ENCODE results near the gene TADA3.
A peak's percentile ranks its signal among the peaks of the same experiment; 100 is the strongest.

The TADA3 gene

DNA sequence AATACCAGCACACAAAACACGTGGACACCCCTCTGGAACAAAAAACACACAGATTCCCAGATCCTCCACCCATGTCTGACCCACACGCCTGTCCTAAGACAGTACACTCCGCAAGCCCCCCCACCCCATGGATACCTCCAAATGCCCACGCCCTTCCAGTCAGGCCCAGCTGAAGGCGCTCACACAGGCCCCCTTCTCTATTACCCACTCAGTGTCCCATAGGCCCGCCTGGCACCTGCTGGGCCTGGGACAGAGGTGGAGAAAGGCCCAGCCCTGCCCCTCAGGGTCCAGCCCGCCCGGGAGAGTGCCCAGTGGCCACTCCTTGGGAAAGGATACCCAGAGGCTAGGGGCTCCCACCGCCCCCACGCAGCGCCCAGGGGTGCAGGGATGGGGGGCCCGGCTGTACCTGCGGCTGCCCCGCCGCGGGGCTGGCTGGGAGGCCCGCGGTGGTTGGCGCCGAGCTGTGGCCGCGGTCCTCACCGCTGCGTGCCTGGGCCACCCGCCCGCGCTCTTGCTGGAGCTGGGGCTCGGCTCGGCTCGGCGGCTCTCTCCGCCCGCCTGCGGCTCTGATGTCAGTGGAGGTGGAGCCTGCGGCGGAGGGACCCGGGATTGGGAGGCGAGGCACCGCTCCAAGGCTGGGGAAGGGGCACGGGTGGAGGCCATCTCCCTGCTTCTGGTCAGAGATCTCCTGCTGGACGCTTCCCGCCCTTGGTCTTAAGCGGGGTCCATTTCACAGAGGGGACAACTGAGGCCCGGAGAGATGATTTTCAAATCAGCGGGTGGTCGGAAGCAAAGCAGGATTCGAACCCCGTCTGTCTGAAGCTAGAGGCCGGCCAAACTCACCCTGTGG lies 22.6 kb downstream of the TADA3 start, which contains the start of gene CAMK1:
Gene CAMK1, minus strand, starts transcription at position 522 of the 850 bp plus-strand sequence. CDS start 2,198 bp downstream, outside the sequence.
- H3K27me3 ChIP-seq (replicated peaks; ENCODE audit: insufficient read depth, low read length): no peaks in the 10 kb centered on the region
- H3K4me2 ChIP-seq (ENCODE audit: low read depth, low read length): peak within 1 kb of the TSS; percentile 80
- H3K4me3 ChIP-seq (ENCODE audit: low read length): peak within 1 kb of the TSS; percentile 75
- no peaks in the 10 kb centered on the region for H4K20me1 ChIP-seq (ENCODE audit: insufficient read depth, low read length)
- TF ChIP-seq, protein P1, sequence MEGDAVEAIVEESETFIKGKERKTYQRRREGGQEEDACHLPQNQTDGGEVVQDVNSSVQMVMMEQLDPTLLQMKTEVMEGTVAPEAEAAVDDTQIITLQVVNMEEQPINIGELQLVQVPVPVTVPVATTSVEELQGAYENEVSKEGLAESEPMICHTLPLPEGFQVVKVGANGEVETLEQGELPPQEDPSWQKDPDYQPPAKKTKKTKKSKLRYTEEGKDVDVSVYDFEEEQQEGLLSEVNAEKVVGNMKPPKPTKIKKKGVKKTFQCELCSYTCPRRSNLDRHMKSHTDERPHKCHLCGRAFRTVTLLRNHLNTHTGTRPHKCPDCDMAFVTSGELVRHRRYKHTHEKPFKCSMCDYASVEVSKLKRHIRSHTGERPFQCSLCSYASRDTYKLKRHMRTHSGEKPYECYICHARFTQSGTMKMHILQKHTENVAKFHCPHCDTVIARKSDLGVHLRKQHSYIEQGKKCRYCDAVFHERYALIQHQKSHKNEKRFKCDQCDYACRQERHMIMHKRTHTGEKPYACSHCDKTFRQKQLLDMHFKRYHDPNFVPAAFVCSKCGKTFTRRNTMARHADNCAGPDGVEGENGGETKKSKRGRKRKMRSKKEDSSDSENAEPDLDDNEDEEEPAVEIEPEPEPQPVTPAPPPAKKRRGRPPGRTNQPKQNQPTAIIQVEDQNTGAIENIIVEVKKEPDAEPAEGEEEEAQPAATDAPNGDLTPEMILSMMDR (IDR thresholded peaks at IDR 0.05; ENCODE audit: low read length): no peak
- TF ChIP-seq EZH2 (optimal IDR thresholded peaks at IDR 0.05; ENCODE audit: low read depth, low read length) (no peak), EZH2phosphoT487 (IDR thresholded peaks at IDR 0.05; ENCODE audit: low read length) (no peak)
- DNase-seq: peak; percentile 65
- H3F3A ChIP-seq (ENCODE audit: insufficient read depth, low read length): no peaks in the 10 kb centered on the region; the same call in 1 of the 2 replicates
- no peaks in the 10 kb centered on the region for H3K36me3 ChIP-seq (replicated peaks; ENCODE audit: insufficient read depth, low read length)
- H3K4me1 ChIP-seq (ENCODE audit: low read length): 0 out of 2 replicates have a peak, but pooled peaks cover 5% of the 10 kb centered on the region
- H2AFZ ChIP-seq (ENCODE audit: low read length): peak within 1 kb of the TSS; percentile 68
- no peaks in the 10 kb centered on the region for H3K79me2 ChIP-seq (ENCODE audit: low read length)
- no peaks in the 10 kb centered on the region for H3K9me3 ChIP-seq (replicated peaks; ENCODE audit: insufficient read depth, low read length)
- no peak within 1 kb of the TSS for H3K27ac ChIP-seq (ENCODE audit: low read length)
- H3K9me2 ChIP-seq (replicated peaks; ENCODE audit: insufficient read depth, low read length): no peaks in the 10 kb centered on the region
- peak within 1 kb of the TSS; percentile 66; the same call in 1 of the 2 replicates for H3K9ac ChIP-seq (ENCODE audit: low read length)

DNA sequence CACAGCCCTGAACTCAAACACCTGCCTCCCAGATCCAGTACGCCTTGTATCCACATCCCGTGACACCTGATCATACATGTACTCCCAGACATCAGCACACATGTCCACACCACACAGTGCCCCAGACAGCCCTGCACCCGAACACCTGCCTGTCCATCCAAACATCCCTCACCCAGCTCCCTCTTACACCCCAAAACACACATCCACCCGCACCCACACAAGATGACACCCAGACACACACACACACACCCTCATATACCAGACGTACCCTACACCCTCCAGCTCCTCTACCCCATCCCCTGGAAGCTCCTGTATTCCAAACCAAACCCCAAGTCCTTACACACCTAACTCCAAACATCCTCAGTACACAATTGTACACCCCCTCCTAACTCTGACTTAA lies 23.3 kb downstream of the TADA3 start:
- DNase-seq: no peak
- TF ChIP-seq EZH2 (optimal IDR thresholded peaks at IDR 0.05; ENCODE audit: low read depth, low read length) (no peak), EZH2phosphoT487 (IDR thresholded peaks at IDR 0.05; ENCODE audit: low read length) (no peak)
- TF ChIP-seq, protein P1 (IDR thresholded peaks at IDR 0.05; ENCODE audit: low read length): no peak
- H3K27me3 ChIP-seq (replicated peaks; ENCODE audit: insufficient read depth, low read length): no peaks in the 10 kb centered on the region
- no peaks in the 10 kb centered on the region for H3K9me3 ChIP-seq (replicated peaks; ENCODE audit: insufficient read depth, low read length)
- no peaks in the 10 kb centered on the region for H4K20me1 ChIP-seq (ENCODE audit: insufficient read depth, low read length)
- peak overlapping the region; percentile 66; the same call in 1 of the 2 replicates for H3K9ac ChIP-seq (ENCODE audit: low read length)
- H3K36me3 ChIP-seq (replicated peaks; ENCODE audit: insufficient read depth, low read length): no peaks in the 10 kb centered on the region
- H2AFZ ChIP-seq (ENCODE audit: low read length): peak overlapping the region; percentile 68
- H3K4me1 ChIP-seq (ENCODE audit: low read length): 0 out of 2 replicates have a peak, but pooled peaks cover 5% of the 10 kb centered on the region
- H3K4me3 ChIP-seq (ENCODE audit: low read length): peak overlapping the region; percentile 75
- H3K9me2 ChIP-seq (replicated peaks; ENCODE audit: insufficient read depth, low read length): no peaks in the 10 kb centered on the region
- H3K79me2 ChIP-seq (ENCODE audit: low read length): no peaks in the 10 kb centered on the region
- H3K27ac ChIP-seq (ENCODE audit: low read length): no peak overlapping the region
- peak overlapping the region; percentile 80; the same call in 1 of the 2 replicates for H3K4me2 ChIP-seq (ENCODE audit: low read depth, low read length)
- H3F3A ChIP-seq (ENCODE audit: insufficient read depth, low read length): no peaks in the 10 kb centered on the region; the same call in 1 of the 2 replicates

DNA sequence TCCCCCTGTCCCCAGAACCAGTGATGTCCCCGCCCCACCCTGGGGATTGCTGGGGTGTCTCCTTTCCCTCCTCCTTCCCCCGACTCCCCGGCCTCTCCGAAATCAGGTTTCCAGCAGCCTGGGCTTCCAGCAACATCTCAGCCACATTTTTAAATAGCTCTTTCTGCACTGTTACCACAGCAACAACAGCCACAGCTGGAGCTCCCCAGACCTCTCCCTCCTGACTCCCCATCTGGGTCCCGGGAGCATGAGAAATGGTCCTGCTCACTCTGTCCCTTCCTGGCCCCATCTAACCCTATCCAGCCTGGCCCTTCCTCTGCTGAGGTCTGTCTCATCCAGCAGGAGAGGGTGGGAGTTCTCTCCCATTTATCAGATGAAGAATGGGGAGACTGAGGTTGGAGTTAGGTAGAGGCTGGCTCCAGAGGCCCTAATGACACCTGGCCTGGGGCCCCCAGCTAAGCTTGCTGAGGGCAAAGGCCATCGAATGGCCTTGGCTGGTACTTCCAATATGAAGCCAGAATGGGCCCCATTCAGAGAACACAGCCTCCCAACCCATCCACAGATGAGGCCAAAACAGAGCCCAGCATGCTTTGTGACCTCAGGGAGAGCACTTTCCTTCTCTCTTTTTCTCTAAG lies 24.0 kb downstream of the TADA3 start:
- Histone ChIP-seq H3K9me3 (replicated peaks; ENCODE audit: insufficient read depth, low read length) (no peaks in the 10 kb centered on the region), H3K9ac (ENCODE audit: low read length) (no peak overlapping the region), H3F3A (ENCODE audit: insufficient read depth, low read length) (no peaks in the 10 kb centered on the region; the same call in 1 of the 2 replicates), H3K27ac (ENCODE audit: low read length) (no peak overlapping the region), H3K36me3 (replicated peaks; ENCODE audit: insufficient read depth, low read length) (no peaks in the 10 kb centered on the region), H3K79me2 (ENCODE audit: low read length) (no peaks in the 10 kb centered on the region), H3K9me2 (replicated peaks; ENCODE audit: insufficient read depth, low read length) (no peaks in the 10 kb centered on the region), H3K4me1 (ENCODE audit: low read length) (0 out of 2 replicates have a peak, but pooled peaks cover 5% of the 10 kb centered on the region), H3K4me3 (ENCODE audit: low read length) (no peak overlapping the region), H2AFZ (ENCODE audit: low read length) (no peak overlapping the region), H4K20me1 (ENCODE audit: insufficient read depth, low read length) (no peaks in the 10 kb centered on the region), H3K4me2 (ENCODE audit: low read depth, low read length) (no peak overlapping the region), H3K27me3 (replicated peaks; ENCODE audit: insufficient read depth, low read length) (no peaks in the 10 kb centered on the region)
- no peak for DNase-seq
- TF ChIP-seq, protein P1 (IDR thresholded peaks at IDR 0.05; ENCODE audit: low read length): no peak
- no peak for TF ChIP-seq EZH2phosphoT487 (IDR thresholded peaks at IDR 0.05; ENCODE audit: low read length)
- TF ChIP-seq EZH2 (optimal IDR thresholded peaks at IDR 0.05; ENCODE audit: low read depth, low read length): no peak

All from MM.1S (cell line).